CD8-positive, alpha-beta memory T cell (primary cell): Measurements from ENCODE around the gene CACNA1B. TPM values are rescaled to one million over a fixed set of nuclear protein-coding genes. Genes with fewer than 3 reads are reported as not detected.
A peak's percentile ranks its signal among the peaks of the same experiment; 100 is the strongest.

Experiments
- CTCF ChIA-PET: fragments of 350-600 bp; sonication (Branson Sonifier 250); formaldehyde crosslinking; loops from one replicate; lab custom pipeline; 2021; ENCODE audit warnings: antibody characterized with exemption; lab: Charles Lee
- POLR2A ChIA-PET: fragments of 350-600 bp; sonication (Branson Sonifier 250); formaldehyde crosslinking; loops from one replicate; lab custom pipeline; 2021; ENCODE audit warnings: antibody characterized with exemption; lab: Charles Lee
- DNase-seq, 5 donors: peaks; one replicate each; pipeline versions ENCODE4 v3.0.0 to v3.0.0-alpha.2; 2020 to 2022; ENCODE audit warnings: mixed read lengths in 1 of 5
- H3K27ac ChIP-seq: one replicate; pipeline ENCODE4 v1.7.0; 2013; ENCODE audit warnings: low read depth, mild to moderate bottlenecking, low read length, moderate library complexity
- H3K27me3 ChIP-seq: 2 replicates; pipeline ENCODE4 v1.7.0; 2013; ENCODE audit warnings: low read length, mild to moderate bottlenecking; ENCODE audit not compliant: insufficient read depth, poor library complexity, severe bottlenecking
- H3K36me3 ChIP-seq: 2 replicates; pipeline ENCODE4 v1.7.0; 2013; ENCODE audit warnings: mild to moderate bottlenecking, low read length, moderate library complexity; ENCODE audit not compliant: insufficient read depth
- H3K4me1 ChIP-seq: 2 replicates; pipeline ENCODE4 v1.7.0; 2013; ENCODE audit warnings: mild to moderate bottlenecking, low read length, moderate library complexity; ENCODE audit not compliant: insufficient read depth
- H3K4me3 ChIP-seq: 2 replicates; pipeline ENCODE4 v1.7.0; 2013; ENCODE audit warnings: mild to moderate bottlenecking, low read length
- H3K9me3 ChIP-seq: 2 replicates; pipeline ENCODE4 v1.7.0; 2013; ENCODE audit warnings: mild to moderate bottlenecking, low read length
- H3K27ac Mint-ChIP-seq, 8 donors: one replicate each; pipeline ENCODE4 v1.8.0; 2020 to 2021; ENCODE audit warnings: mixed read lengths in 8 of 8, mild to moderate bottlenecking in 6 of 8, inconsistent platforms in 3 of 8, moderate library complexity in 3 of 8
- H3K27me3 Mint-ChIP-seq, 2 donors: one replicate each; pipeline ENCODE4 v1.8.0; 2020 to 2021; ENCODE audit warnings: mixed read lengths in 2 of 2, mild to moderate bottlenecking in 1 of 2, moderate library complexity in 1 of 2
- H3K36me3 Mint-ChIP-seq, 3 donors: one replicate each; pipeline ENCODE4 v1.8.0; 2020 to 2021; ENCODE audit warnings: mixed read lengths in 3 of 3, inconsistent platforms in 1 of 3, mild to moderate bottlenecking in 1 of 3
- H3K4me1 Mint-ChIP-seq, 3 donors: one replicate each; pipeline ENCODE4 v1.8.0; 2020 to 2021; ENCODE audit warnings: mixed read lengths in 3 of 3, inconsistent platforms in 1 of 3, mild to moderate bottlenecking in 1 of 3
- H3K4me3 Mint-ChIP-seq, 7 donors: one replicate each; pipeline ENCODE4 v1.8.0; 2020 to 2021; ENCODE audit warnings: mixed read lengths in 7 of 7, mild to moderate bottlenecking in 6 of 7, moderate library complexity in 4 of 7, inconsistent platforms in 2 of 7
- H3K9me3 Mint-ChIP-seq, 5 donors: one replicate each; pipeline ENCODE4 v1.8.0; 2020 to 2022; ENCODE audit warnings: mixed read lengths in 5 of 5, mild to moderate bottlenecking in 3 of 5, moderate library complexity in 2 of 5, inconsistent platforms in 1 of 5
- polyA plus RNA-seq: library from polyadenylated mRNA; unstranded; fragments of 300-500 nt; fragmentation: Illumina TruSeq; gene quantifications from one replicate; pipeline ENCODE4 v1.2.3, GENCODE V29; 2021
- total RNA-seq, 2 experiments: library from RNA; stranded (reverse); gene quantifications; one replicate each; pipeline ENCODE4 v1.2.3, GENCODE V29; 2021

CACNA1B gene
- total and polyA plus RNA-seq, 3 experiments from 2014 or later, result not detected

- H3K36me3 ChIP-seq, result no peaks in the 10 kb centered on the region
- Mint-ChIP-seq H3K4me3 (no peak overlapping the region), H3K27me3 (peaks cover 5 to 6% of the 10 kb centered on the region in 2 donors), H3K27ac (no peak overlapping the region), H3K4me1 (no peaks in the 10 kb centered on the region), H3K9me3 (peaks cover 20 to 36% (median 25%) of the 10 kb centered on the region in 5 donors), H3K36me3 (peaks cover 0 to 19% (median 0%) of the 10 kb centered on the region in 3 donors)
- no peaks in the 10 kb centered on the region for H3K4me1 ChIP-seq
- peaks cover 4% of the 10 kb centered on the region for H3K9me3 ChIP-seq
- no peak overlapping the region for H3K4me3 ChIP-seq
- CTCF ChIA-PET, result no interaction called here
- no peak overlapping the region for H3K27ac ChIP-seq
- POLR2A ChIA-PET, result no interaction called here
- H3K27me3 ChIP-seq, result no peaks in the 10 kb centered on the region
- DNase-seq, result no peak
Observed at GRCh38 chr9:137853392-137853995, 24.1 kb upstream of the CACNA1B start.

GRCh38 chr9:137860361-137860760, 17.2 kb upstream of the CACNA1B start:
- Histone ChIP-seq H3K4me3 (no peak overlapping the region), H3K9me3 (peaks cover 5% of the 10 kb centered on the region), H3K4me1 (no peaks in the 10 kb centered on the region), H3K27ac (no peak overlapping the region), H3K36me3 (no peaks in the 10 kb centered on the region), H3K27me3 (no peaks in the 10 kb centered on the region)
- ChIA-PET POLR2A (no interaction called here), CTCF (no interaction called here)
- peaks cover 10 to 16% of the 10 kb centered on the region in 2 donors for H3K27me3 Mint-ChIP-seq
- no peak for DNase-seq
- peaks cover 19 to 41% (median 35%) of the 10 kb centered on the region in 5 donors for H3K9me3 Mint-ChIP-seq
- no peak overlapping the region for H3K4me3 Mint-ChIP-seq
- H3K4me1 Mint-ChIP-seq, result no peaks in the 10 kb centered on the region
- H3K36me3 Mint-ChIP-seq, result peaks cover 0 to 22% (median 5%) of the 10 kb centered on the region in 3 donors
- no peak overlapping the region for H3K27ac Mint-ChIP-seq

GRCh38 chr9:137865581-137866145, 11.9 kb upstream of the CACNA1B start:
- Histone ChIP-seq H3K4me3 (no peak overlapping the region), H3K27ac (no peak overlapping the region), H3K36me3 (no peaks in the 10 kb centered on the region), H3K9me3 (no peaks in the 10 kb centered on the region), H3K27me3 (peaks cover 5% of the 10 kb centered on the region), H3K4me1 (no peaks in the 10 kb centered on the region)
- Mint-ChIP-seq H3K9me3 (peaks cover 6 to 22% (median 17%) of the 10 kb centered on the region in 5 donors), H3K27ac (peak overlapping the region in 1 of 8 donors; percentile 84), H3K36me3 (peaks cover 0 to 7% (median 4%) of the 10 kb centered on the region in 3 donors), H3K4me3 (no peak overlapping the region), H3K4me1 (no peaks in the 10 kb centered on the region), H3K27me3 (peaks cover 27 to 47% of the 10 kb centered on the region in 2 donors)
- CTCF ChIA-PET, result no interaction called here
- no peak for DNase-seq
- POLR2A ChIA-PET, result no interaction called here

GRCh38 chr9:137866226-137867141, 11.1 kb upstream of the CACNA1B start:
- H3K27ac Mint-ChIP-seq, result peak overlapping the region in 1 of 8 donors; percentile 29
- ChIA-PET CTCF (no interaction called here), POLR2A (no interaction called here)
- Histone ChIP-seq H3K4me1 (no peaks in the 10 kb centered on the region), H3K9me3 (no peaks in the 10 kb centered on the region), H3K4me3 (no peak overlapping the region), H3K36me3 (no peaks in the 10 kb centered on the region), H3K27ac (no peak overlapping the region), H3K27me3 (peaks cover 5% of the 10 kb centered on the region)
- H3K4me1 Mint-ChIP-seq, result no peaks in the 10 kb centered on the region
- peak overlapping the region in 1 of 7 donors; percentile 40 for H3K4me3 Mint-ChIP-seq
- DNase-seq, result no peak
- H3K27me3 Mint-ChIP-seq, result peaks cover 24 to 47% of the 10 kb centered on the region in 2 donors
- H3K36me3 Mint-ChIP-seq, result peaks cover 0 to 7% (median 4%) of the 10 kb centered on the region in 3 donors
- peaks cover 0 to 18% (median 10%) of the 10 kb centered on the region in 5 donors for H3K9me3 Mint-ChIP-seq

- Histone ChIP-seq H3K27me3 (peaks cover 5% of the 10 kb centered on the region), H3K36me3 (no peaks in the 10 kb centered on the region), H3K9me3 (no peaks in the 10 kb centered on the region), H3K4me3 (no peak overlapping the region), H3K4me1 (no peaks in the 10 kb centered on the region), H3K27ac (no peak overlapping the region)
- no peak for DNase-seq
- peaks cover 0 to 3% (median 0%) of the 10 kb centered on the region in 5 donors for H3K9me3 Mint-ChIP-seq
- ChIA-PET CTCF (no interaction called here), POLR2A (no interaction called here)
- no peak overlapping the region for H3K27ac Mint-ChIP-seq
- peaks cover 0 to under 1% (median 0%) of the 10 kb centered on the region in 3 donors for H3K36me3 Mint-ChIP-seq
- H3K4me3 Mint-ChIP-seq, result no peak overlapping the region
- peaks cover 30 to 55% of the 10 kb centered on the region in 2 donors for H3K27me3 Mint-ChIP-seq
- no peaks in the 10 kb centered on the region for H3K4me1 Mint-ChIP-seq
Observed at GRCh38 chr9:137870432-137870831, 7.2 kb upstream of the CACNA1B start.

- peaks cover 32 to 55% of the 10 kb centered on the region in 2 donors for H3K27me3 Mint-ChIP-seq
- DNase-seq, result no peak
- Histone ChIP-seq H3K27ac (no peak overlapping the region), H3K4me3 (no peak overlapping the region), H3K4me1 (no peaks in the 10 kb centered on the region), H3K27me3 (peaks cover 7% of the 10 kb centered on the region), H3K36me3 (no peaks in the 10 kb centered on the region), H3K9me3 (no peaks in the 10 kb centered on the region)
- no peak overlapping the region for H3K27ac Mint-ChIP-seq
- ChIA-PET POLR2A (no interaction called here), CTCF (no interaction called here)
- H3K4me1 Mint-ChIP-seq, result peaks cover 0 to 5% (median 2%) of the 10 kb centered on the region in 3 donors
- H3K9me3 Mint-ChIP-seq, result peaks cover 0 to 6% (median 0%) of the 10 kb centered on the region in 5 donors
- H3K36me3 Mint-ChIP-seq, result peaks cover 0 to 3% (median 0%) of the 10 kb centered on the region in 3 donors
- no peak overlapping the region for H3K4me3 Mint-ChIP-seq
Observed at GRCh38 chr9:137872296-137872695, 5.3 kb upstream of the CACNA1B start.

- no peak overlapping the region for H3K4me3 Mint-ChIP-seq
- Histone ChIP-seq H3K4me1 (no peaks in the 10 kb centered on the region), H3K36me3 (no peaks in the 10 kb centered on the region), H3K9me3 (no peaks in the 10 kb centered on the region), H3K27ac (no peak overlapping the region), H3K27me3 (peaks cover 5% of the 10 kb centered on the region), H3K4me3 (no peak overlapping the region)
- H3K9me3 Mint-ChIP-seq, result peaks cover 0 to 6% (median 0%) of the 10 kb centered on the region in 5 donors
- H3K27ac Mint-ChIP-seq, result no peak overlapping the region
- peaks cover 0 to 5% (median 2%) of the 10 kb centered on the region in 3 donors for H3K4me1 Mint-ChIP-seq
- CTCF ChIA-PET, result no interaction called here
- peaks cover 25 to 44% of the 10 kb centered on the region in 2 donors for H3K27me3 Mint-ChIP-seq
- no peak for DNase-seq
- H3K36me3 Mint-ChIP-seq, result peaks cover 0 to 3% (median 0%) of the 10 kb centered on the region in 3 donors
- POLR2A ChIA-PET, result no interaction called here
Observed at GRCh38 chr9:137873408-137873807, 4.2 kb upstream of the CACNA1B start.
